T-helper 22 cell (primary cell): ENCODE measurements around the gene ADAMTSL4.
"Not testable (repeated sequence)": the region's sequence is repeated elsewhere in the genome, so short reads cannot be mapped to it uniquely, and the experiment has no call there.

Experiments used
- DNase-seq: peaks from one replicate; pipeline ENCODE4 v3.0.0-alpha.2; 2020; ENCODE audit warnings: low read depth

The ADAMTSL4 gene

DNA sequence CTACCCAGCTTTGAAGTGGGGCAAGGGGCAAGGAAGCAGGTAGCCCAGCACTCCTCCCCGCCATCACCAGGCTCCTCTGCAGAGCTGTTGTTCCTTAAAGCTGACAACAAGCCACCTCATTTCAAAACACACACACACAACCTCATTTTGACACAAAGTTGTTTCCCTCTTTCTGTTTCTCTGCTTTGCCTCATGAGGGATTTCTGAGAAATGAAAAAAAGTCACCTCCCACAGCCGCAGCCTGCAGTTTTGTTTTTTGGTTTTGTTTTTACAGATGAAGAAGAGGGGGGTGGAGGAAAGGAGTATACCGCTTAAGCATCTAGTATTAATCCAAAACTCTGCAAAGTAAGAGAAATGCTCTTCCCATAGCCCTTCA, 18.1 kb downstream of the ADAMTSL4 start:
- DNase-seq: no peak

DNA sequence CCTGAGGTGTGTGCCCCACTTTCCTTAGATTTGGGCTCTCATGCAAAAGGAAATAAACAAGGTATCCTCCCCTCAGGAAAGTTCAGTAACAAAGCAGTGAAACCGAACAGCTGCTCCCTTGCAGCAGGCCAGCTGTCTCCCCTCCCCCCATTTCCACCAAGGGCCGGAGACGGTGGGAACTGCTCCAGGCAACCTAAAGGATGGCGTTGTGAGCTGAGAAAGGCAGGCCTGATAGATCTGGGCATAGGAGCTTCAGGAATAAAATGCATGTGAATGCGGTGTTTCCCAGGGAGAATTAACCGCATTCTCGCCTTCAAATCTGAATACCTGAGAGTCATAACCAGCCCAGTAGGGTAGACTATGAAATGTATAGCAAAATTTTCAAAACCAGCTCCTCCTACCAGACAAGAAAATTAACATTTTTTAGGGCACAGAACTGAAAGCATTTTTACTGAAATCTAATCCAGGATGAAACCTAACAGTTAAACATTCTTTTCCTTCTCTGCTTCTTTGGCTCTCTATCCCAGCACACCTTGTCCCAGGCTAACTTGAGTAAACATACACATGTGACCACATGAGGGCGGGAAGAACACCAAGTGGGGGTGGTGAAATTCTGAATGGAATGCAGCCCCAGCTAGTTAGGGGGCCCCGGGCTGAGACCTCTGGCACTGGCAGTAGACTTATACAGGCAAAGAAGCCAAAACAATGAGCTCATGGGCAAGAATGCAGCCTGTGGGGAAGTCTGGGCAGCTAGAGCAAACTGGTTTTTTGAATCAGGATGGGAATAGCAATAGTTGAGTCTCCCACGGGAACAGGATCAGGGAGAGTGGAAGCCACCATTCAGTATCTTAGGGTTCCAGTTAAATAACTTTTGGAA, 18.7 kb downstream of the ADAMTSL4 start:
- no peak for DNase-seq

DNA sequence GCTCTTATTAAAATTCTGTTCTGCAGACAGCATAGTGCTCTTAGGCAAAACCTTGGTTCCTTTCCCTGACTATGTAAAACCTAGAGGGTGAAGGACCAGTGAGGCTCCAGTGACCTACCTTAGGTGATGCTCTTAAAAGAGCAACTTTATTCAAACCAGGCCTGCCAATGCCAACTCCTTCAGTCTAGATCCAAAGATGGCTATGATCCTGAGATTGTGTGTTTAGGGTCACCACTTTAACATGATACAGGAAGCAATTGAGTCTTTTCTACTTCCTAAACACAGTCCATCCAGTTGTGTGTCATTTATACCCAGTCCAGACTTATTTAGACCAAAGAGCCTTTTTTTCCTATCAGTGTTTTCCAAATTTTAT, 19.4 kb downstream of the ADAMTSL4 start:
- DNase-seq: no peak

DNA sequence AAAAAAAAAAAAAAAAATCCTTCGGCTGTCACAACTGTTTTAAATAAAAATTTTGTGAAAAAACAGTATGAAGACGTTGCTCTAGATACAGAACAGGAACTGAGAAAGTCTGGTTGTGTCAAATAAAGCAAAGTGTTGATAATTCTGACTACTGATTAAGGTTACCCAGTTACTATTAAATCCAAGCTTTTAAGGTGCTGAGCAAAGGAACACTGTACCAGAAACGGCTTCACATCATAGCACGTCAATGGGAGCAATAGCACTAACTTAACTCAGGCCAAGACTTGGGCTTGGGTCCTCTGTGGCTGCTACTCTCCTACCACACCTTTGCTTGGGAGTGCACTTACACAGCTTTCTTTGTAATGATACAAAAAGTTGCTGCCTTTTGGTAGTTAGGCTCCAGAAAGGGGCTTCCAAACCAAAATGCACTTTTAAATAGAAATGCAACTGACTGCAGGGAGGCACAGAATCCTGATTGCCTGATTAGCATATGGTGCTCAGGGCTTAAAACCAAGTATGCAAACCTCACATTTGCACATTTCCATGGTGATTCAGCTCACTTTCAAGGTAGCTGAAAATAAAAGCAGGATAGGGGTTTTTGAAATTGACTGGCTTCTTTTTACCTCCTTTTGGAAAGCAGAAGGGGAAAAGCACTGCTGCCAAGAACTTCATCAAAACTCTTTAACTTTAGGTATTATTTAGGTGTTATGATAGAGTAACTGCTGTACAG, 23.9 kb downstream of the ADAMTSL4 start:
- no peak for DNase-seq

DNA sequence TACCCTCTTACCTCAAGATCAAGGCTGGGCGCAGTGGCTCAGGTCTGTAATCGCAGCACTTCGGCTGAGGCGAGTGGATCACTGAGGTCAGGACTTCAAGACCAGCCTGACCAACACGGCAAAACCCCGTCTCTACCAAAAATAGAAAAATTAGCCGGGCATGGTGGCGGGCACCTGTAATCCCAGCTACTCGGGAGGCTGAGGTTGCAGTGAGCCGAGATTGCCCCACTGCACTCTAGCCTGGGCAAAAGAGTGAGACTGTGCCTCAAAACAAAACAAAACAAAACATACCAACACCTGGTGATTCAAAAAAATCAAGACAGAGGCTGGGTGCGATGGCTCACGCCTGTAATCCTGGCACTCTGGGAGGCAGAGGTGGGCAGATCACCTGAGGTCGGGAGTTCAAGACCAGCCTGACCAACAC, 24.5 kb downstream of the ADAMTSL4 start:
- DNase-seq: not testable (repeated sequence)

DNA sequence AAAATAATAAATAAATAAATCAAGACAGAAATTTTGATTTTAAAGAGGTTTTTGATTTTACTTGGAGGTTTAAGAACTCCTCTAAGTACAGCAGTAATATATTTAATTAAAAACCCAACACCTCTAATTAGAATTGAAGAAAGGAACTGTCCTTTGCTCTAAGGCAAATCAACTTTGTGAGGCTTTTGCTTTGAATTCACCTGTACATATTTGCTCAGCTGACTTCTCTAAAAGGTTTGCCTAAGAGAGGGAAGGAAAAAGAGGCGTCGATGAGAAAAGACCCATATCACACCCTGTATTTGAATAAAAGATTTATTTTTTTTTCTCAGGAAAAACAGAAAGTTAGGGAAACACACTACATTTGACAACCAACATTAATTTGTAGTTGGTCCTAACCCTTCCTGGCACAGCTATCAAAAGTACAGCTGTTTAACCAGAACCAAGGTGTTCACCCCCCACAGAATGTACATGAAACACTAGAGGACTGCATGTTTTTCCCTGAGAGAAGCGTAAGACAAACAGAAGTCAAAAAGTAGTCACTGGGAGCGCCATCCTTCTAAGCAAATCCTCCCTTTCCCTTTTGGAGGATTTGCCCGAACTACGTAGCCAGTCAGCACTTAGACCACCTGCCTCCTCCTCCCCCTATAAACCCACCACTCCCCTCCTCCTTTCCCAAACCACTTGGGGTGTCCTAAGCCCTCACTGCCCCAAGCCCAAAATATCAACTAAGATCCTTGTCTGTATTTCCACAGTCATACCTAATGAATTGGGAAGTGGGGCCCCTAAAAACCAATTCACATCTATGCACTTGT, 25.3 kb downstream of the ADAMTSL4 start:
- no peak for DNase-seq

DNA sequence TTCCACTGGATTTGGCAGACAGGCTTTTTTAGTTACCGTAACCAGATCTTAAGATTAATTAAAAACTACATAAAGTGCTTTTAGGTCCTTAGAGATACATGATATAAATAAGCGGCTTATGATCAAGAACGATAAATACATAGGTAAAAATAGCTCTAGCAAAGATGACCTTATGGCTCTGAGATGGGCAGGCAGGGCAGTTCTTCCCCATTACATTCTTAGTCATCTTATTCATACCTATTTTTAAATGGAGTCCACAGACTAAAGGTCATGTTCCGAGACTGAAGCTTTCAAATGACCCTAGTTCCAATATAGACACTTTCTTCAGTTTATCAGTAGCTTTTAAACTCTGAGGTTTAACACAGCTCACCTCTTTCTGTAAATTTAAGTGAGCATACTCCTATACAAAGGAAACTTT, 25.9 kb downstream of the ADAMTSL4 start:
- DNase-seq: no peak

DNA sequence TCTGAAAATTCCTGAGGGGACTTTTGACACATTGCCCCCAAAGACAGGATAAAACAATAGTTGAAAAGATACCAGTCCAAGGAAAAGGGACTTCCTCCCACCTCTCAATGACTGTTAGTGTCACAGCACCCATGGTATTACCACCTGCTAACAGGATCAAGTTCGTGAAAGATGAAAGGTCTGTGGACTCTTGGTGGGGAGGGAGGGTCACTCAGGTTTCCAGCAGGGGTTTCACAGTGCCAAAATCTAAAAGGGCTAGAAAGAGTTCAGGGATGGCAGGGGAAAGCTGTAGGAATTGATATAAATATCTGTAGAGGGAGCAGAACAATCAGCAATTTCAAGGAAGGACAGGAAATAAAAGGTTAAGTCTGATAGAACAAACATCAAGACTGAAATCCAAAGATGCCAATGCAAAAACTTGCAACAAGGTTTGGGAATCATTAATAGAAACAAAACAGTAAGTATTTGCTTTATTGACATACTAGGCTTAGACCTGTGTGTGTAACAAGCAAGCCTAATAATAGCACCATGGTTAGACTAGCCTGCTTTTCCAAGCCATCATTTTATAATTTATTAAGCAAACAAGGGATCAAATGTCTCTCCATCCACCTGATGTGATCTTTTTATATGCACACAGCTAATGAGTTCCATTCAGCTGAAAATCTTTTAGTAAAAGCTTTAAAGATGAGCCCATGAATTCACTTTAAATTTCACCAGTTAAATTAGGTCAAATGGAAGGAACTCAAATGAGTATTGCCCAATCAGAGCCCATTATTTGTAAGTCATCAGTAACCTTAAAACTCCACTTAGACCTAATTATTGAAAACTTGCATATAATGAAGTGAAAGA, 26.5 kb downstream of the ADAMTSL4 start:
- no peak for DNase-seq

DNA sequence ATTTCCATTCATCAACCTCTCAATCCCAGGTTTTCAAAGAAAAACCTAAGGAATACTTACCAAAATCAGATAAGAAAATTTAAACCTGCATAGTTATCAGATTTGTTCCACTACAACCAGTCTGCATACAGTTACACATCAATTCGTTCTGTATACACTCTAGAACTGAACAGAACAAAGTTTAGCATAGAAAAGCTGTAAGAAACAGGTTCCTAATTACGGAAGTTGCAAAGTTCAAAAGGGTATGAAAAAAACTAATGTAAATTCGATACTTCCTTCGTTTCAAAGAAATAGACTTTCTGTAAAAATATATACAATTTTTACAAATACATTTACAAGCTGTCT, 27.1 kb downstream of the ADAMTSL4 start:
- no peak for DNase-seq

DNA sequence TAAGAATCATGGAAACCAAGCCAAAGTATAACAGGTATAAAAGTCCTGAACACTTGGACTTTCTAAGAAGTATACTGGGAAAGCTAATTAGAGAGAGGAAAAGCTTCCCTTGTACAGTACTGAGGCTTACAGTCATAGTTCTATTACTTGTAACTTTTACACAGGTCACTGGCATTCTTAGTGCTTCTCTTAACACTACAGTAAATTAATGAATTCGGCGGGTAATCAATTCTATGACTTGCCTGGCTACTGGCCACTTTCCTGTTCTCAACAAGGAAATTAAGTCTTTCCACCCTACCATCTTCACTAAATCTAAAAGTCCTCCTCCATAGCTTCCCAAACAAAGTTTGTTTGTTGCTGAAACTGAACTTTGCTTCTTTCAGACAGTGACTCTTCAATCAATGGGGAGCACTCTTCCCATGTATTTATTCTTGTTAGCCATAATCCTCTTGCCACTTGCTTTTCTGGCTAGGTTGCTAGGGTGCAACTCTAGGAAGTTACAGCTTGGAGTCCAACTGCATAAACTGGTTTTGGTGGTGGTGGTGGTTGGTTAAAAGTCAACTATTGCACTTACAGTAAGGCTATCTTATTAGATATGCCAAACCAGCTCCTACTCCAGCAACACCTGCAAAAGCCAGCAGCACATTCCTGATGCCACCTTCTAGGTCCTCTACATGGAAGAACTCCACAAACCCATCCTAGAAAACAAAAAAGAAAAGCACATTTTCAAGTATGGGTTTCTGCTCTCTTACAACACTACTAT, 27.8 kb downstream of the ADAMTSL4 start:
- no peak for DNase-seq

DNA sequence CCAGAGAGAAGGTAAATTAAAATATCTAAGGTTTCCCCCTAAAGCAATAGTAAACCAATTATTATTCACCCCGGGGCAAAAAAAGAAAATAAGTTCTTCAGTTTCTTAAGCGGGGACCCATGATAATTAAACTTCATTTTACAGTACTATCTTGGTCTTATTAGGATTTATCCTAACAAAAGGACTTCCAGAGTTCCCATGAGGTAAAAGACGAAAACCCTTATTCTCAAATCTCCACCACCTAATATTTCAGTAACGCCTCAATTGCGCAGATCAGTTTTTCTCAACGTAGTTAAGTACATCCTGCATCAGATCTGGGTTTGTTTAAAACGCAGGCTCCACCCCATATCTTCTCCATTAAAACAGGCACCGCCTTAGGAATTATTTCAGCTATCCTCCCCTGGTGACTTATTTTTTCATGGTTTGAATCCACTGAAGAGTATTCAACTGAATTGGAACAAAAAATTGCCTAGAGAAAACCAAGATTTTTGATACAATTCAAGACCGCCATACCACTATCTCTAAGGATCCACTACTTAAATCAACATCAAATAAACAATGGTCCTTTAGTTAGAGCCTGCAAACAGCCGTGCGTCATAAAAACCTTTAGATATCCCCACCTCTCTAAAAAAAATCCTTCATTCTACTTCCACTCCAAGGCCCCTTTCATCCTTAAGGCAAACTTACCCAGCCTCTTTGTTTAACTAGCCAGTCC, 28.5 kb downstream of the ADAMTSL4 start:
- no peak for DNase-seq

DNA sequence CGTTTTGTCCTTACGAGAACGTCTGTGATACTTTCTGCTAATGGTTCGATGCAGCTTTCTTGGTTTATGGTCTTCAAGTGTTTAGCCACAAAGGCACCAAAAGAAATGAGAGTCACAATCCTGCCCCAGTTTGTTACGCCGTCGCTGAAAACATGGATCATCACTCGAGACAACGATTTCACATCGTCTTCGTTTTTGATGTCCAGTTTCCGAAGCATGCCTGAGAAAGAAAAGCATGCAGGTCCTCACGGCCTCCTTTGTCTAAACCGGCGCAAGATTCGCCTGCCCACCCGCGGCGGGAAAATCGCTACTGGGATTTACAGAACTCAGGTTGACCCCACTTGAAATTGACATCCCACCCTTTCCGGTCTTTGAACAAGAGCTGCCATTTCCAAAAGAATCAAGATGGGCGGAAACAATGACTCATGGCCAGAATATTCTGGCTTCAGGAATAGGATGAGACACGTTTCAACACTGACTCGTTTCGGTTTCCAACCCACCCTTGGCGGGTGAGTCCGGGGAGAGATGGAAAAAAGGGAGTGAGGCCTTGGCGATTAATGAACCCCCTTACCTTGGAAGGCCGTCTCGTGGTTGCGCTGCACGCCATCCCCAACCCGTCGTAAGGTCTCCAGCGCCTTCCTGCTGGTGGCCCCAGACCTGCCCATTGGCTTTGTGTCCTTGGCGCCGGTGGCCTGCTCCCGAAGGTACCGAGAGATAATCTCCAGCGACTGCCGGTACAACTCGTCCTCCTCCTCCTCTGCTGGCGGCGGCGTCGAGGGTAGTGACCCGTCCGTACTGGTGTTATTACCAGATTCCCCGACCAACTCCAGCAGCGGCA, 29.3 kb downstream of the ADAMTSL4 start:
- no peak for DNase-seq

DNA sequence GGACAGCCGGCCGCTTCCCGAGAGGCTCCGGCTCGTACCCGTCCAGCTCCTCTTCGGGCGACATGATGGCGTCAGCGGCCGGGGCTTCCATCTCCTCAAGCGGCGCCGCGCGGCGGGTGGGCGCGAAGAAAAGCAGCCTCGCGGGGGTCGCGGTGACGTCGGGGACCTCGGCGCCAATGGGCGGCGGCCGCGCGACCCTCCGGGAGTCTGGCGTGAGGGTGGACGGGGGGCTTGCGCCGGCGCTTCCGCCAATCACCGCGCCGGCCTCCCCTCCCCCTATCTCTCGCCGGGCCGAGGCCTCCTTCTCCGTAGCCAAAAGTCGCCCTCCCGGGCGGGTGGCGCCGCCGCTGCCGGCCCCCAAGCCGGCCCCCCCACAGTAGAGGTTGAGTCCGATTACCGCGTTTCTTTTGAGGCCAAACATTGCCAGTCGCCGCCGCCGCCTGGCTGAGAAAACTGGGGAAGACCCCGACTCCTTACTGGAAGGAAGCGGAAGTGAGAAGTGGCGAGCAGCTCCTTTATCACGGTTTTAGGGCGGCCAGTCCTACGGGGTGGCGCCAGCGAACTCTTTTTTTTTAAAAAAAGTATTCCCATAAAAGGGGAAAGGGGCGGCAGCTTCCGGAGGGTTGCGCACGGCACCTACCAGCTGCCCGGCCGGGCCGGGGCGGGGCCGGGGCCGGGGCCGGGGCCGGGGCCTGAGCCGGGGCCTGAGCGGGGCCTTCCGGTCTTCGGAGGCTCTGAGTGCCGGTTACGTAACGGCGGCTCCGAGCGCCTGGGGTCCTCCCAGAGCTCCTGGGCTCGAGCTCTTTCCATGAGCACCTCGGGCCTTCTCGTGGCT, 30.1 kb downstream of the ADAMTSL4 start, which contains the start of gene MCL1:
MCL1 (minus strand) TSS at position 501 of the 835 bp plus-strand sequence; CDS start at position 421, 80 bp downstream.
- peak; percentile 84 for DNase-seq

DNA sequence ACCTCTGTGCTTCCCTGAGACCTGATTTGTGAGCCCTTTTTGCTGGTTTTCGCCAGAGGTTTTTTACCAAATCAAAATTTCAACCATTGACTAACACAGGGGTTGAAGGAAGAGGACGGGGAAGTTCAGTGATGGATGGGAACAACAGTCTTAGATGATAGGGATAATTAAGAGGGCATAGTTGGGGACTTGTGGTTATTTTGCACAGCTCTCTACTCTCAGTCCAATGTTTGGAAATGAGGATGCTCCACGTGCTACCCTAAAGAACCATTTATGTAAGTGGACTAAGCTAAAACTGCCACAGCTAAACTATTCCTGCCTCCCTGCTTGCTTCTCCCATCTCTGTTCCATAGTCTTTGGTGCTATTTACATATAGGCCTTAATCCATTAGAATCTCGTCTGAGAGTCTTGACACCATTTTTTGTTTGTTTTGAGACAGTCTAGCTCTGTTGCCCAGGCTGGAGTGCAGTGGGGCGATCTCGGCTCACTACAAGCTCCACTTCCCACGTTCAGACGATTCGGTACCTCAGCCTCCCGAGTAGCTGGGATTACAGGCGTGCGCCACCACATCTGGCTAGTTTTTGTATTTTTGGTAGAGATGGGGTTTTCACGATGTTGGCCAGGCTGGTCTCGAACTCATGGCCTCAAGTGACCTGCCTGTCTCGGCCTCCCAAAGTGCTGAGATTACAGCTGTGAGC, 30.9 kb downstream of the ADAMTSL4 start:
- DNase-seq: no peak

DNA sequence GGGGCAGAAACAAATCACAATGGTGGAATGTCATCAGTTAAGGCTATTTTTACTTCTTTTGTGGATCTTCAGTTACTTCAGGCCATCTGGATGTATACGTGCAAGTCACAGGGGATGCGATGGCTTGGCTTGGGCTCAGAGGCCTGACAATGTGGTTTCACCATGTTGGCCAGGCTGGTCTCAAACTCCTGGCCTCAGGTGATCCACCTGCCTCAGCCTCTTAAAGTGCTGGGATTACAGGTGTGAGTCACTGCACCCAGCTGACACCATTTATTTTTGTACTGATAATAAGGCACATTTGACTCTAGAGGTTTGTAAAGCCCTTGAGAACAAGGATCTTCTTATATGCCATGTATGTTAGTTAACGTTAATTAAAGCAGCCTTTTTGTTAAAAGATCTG, 31.8 kb downstream of the ADAMTSL4 start:
- not testable (repeated sequence) for DNase-seq

DNA sequence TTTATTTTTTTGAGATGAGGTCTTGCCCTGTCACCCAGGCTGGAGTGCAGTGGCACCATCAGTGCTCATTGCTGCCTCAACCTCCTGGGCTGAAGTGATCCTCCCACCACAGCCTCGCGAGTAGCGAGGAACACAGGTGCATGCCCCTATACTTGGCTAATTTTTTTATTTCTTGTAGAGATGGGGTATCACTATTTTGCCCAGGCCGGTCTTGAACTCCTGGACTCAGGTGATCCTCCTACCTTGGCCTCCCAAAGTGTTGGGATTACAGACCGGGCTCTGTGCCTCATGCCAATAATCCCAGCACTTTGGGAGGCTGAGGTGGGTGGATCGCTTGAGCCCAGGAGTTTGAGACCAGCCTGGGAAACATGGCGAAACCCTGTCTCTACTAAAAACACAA, 32.2 kb downstream of the ADAMTSL4 start:
- DNase-seq: not testable (repeated sequence)

DNA sequence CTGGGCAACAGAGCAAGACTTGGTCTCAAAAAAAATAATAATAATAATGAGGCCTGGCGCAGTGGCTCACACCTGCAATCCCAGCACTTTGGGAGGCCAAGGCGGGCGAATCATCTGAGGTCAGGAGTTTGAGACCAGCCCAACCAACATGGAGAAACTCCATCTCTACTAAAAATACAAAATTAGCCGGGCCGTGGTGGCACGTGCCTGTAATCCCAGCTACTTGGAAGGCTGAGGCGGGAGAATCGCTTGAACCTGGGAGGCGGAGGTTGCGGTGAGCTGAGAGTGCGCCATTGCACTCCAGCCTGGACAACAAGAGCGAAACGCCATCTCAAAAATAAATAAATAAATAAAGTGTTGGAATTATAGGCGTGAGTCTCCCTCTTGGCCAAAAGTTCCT, 32.8 kb downstream of the ADAMTSL4 start:
- DNase-seq: not testable (repeated sequence)

DNA sequence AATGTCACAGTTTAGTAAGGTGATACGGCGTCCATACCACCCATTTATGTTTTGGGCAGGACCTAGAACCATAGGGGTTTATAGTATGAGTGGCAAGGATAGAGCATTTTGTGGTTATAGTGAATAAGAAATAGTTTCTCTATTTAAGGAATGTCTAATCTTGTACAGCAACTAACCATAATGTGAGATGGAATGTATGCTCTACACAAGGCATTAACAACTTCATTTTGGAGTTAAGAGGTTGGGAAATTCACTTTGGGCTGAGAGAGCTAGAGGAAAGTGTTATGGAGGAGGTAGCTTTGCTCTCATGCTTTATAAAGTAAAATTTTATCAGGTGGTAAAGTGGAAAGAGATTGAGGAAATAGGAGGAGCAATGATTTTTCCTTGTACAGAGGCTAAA, 33.2 kb downstream of the ADAMTSL4 start:
- no peak for DNase-seq
